GF-D8 (cell line): ENCODE data around the gene NAALAD2.
"Not testable (repeated sequence)": the region's sequence is repeated elsewhere in the genome, so short reads cannot be mapped to it uniquely, and the experiment has no call there.

Experiments
- DNase-seq: peaks from one replicate; lab custom pipeline; 2025; lab: John Stamatoyannopoulos, UW

NAALAD2 gene

DNA sequence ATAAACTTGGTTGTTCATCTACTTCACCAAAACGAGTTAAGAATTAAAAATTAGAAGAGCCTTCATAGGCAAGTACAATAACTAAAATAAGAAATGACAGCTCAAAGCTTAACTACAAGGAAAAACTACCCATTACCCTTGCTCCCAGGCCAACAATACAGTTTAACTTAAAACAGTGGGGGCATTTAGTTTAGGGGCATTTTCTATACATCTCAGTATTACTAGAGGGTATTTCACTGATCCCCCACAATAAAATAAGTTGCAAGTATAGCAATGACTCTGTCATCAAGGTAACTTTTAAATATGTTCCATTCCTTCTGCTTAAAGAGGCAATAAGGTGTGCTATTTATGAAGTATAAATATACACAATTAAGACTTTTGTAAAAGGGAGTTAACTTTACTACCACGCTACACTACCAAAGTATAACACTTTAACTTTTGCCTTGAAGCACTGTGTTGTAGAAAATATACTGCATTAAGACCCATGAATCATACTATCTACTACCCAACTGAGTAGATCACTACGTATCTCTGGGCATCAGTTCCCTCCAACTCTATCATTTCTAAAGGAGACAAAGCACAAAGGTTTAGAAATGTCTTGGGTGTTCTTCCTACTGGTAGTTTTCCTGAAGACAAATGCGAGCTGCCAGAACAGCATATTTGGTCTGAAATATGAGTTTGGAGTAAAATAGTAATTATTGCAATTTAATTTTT is 58.6 kb downstream of the NAALAD2 start:
- DNase-seq = no peak

DNA sequence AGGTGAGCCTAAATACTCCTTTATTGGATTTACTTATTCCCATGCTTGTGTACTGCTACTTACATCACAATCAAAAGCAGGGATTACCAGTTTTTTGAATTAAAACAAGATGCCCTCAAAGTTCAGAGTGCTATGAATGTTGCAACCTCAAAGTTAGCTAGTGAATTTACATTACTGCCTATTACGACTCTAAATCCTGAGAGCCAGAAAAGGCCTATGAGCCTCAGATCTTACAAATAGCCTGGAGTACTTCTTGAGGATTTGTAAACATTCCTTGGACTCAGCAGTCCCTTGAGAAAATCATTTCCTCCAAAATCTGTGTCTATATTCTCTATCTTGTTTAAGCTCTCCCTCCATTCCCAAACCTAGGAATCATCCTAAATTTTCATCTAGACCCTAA is 62.9 kb downstream of the NAALAD2 start:
- DNase-seq = no peak

DNA sequence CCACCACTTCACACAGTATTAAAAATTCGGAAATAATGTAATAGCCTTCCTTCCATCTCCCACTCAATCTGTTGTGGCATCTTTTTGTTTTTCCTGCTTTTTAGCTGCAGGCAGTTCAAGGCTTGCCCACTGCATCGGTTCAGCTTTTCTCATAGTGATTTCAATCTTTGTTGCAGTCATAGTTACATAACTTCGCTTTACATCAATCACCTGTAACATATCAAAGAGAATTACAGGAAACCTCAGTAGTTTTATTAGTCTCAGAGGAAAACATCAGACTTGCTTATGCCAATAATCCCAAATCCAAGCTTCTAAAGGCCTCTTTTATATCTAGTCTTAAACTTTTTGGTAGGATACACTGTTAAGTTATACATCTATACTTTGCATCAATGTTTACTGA is 67.9 kb downstream of the NAALAD2 start:
- DNase-seq = no peak

DNA sequence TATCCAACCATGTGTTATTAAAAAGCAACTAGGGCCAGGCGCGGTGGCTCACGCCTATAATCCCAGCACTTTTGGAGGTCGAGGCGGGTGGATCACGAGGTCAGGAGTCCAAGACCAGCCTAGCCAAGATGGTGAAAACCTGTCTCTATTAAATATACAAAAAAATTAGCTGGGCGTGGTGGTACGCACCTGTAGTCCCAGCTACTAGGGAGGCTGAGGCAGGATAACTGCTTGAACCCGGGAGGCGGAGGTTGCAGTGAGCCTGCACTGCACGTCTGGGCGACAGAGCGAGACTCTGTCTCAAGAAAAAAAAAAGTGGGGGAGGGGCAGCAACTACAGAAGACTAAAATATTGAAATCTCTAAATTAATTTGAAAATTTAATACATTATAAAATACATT is 69.9 kb downstream of the NAALAD2 start:
- no peak for DNase-seq

DNA sequence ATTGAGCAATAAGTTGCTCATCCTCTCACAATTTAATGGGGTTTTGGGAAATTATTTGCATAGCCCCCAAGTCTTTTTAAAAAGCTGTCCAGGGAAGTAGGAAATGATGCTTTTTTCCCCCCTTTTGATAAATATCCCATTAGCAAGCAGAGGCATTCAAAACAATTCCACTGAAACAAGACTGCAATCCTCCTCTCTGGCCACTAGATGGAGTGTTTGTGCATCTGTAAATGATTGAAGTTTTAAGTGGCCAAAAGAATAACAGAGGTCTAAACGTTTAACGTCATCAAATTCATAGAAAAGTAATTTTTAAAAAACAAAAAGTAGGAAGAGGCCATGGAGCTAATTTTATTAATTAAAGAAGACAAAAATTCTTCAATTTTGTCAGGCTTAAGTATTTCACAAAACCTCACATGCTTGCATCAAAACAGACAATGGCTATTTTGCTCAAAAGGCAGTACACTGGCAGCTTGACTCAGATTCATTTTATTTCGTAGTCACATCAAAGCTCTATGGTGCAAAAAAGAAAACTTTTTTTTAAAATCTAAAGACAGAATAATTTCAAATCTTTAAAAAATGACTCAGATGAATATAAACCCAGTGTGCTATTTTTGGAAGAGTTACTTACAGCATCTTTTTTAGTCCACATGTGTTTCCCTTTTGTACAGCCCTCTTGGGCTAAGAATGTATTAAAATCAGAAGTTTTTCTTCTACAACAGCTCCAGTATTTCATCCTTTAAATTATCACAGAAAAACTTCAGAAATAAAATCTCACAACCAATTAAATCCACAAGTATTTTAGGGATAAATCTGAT is 70.6 kb downstream of the NAALAD2 start:
- DNase-seq = no peak

DNA sequence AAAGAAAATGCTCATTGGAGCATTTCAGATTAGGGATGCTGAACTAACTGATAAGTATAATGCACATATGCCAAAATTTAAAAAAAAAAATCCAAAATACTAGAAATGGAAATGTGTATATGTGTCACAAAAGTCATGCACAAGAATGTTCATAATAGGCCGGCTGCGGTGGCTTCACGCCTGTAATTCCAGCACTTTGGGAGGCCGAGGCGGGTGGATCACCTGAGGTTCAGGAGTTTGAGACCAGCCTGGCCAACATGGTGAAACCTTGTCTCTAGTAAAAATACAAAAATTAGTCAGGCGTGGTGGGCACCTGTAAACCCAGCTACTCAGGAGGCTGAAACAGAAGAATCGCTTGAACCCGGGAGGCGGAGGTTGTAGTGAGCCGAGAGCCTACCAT is 73.5 kb downstream of the NAALAD2 start:
- DNase-seq = not testable (repeated sequence)

DNA sequence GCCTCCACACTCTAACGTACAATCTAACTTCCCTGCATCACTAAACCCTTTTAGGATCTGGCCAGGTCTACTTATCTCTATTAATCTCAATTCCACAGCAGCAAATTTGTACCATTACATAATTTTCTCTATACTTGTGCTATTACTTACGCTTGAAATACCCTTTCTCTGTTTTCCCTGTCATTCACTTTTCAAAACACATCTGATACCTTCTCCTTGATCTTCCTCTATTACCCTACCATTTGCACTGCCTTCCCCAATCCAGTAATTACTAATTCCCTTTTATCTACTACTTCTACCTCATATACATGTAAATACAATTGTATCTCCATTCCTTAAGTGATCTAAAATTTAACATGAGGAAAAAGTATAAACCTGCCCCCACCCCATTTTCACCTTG is 74.4 kb downstream of the NAALAD2 start:
- no peak for DNase-seq

DNA sequence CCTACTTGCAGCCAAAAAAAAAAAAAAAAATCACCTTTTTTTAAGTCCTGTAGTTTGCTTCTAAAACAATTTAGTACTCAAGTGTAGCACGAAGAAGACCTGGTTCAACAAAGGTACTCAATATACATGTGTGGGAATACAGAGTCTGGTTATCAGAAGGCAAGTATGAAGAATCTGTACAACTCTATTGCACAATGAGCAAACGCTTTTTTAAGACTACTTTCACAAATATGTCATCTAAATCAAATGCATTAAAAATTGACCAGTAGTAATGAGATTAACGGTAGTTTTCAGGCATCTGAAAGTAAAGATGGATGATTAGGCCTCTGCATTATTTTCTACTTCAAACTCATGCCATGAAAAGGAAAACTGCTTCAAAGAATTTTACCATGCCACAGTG is 78.9 kb downstream of the NAALAD2 start:
- DNase-seq = no peak

DNA sequence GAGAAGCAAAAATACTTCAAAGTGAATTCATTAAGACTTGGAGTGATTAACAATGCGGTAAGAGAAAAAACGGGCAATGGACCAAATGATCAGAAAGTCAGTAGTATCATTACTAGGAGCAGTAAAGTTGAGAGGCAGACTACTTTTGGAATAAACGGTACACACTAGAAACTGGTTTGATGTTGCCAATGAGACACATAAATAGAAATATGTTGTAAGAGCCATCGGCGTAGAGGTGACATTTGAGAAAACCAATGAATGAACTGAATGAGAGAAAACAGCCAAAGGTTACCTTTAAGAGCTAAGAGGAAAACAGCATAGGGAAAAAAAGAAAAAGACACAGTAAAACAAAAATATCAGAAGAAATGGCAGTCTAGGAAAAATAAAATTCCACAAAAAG is 82.1 kb downstream of the NAALAD2 start:
- no peak for DNase-seq

DNA sequence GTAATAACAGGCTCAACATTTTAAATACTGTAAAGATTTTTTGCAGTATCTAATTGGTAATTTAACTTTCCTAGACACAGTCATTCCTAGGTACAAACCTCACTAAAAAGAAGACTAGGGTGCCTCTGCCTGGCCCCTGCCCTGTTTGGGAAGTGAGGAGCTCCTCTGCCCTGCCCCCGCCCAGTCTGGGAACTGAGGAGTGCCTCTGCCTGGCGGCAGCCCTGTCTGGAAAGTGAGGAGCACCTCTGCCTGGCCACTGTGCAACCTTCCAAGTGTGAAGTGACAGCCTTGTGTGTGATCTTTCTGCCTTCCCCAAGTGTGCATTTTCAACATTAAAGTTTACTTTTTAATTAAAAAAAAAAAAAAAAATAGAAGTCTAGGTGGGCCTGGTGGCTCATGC is 84.1 kb downstream of the NAALAD2 start:
- DNase-seq = no peak

DNA sequence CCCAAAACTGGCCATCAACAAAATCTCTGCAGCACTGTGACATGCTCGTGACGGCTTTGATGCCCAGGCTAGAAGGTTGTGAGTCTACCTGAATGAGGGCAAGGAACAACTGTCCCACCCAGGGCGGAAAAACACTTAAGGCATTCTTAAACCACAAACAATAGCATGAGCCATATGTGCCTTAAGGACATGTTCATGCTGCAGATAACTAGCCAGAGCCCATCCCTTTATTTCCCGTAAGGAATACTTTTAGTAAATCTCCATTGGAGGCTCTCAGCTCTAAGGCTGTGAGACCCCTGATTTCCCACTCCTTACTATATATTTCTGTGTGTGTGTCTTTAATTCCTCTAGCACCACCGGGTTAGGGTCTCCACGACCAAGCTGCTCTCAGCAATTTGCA is 85.0 kb downstream of the NAALAD2 start:
- no peak for DNase-seq

DNA sequence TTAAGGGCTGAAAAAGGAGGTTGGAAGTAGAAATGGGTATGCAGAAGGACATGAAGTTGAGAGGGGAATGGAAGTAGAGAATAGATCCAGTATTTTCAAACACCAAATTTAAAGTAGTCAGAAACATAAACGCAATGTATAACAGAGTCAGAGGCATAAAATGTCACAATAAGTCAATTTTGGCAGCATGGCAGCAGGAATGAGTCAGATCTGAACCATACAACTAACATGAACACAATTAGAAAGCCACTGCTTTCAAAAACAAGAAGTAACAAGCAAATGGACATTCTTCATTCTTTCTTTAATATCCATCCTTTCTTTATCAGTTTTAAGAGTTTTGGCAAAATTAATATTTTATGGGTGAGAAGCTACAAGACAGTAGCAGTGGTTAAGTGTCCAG is 85.9 kb downstream of the NAALAD2 start:
- no peak for DNase-seq

DNA sequence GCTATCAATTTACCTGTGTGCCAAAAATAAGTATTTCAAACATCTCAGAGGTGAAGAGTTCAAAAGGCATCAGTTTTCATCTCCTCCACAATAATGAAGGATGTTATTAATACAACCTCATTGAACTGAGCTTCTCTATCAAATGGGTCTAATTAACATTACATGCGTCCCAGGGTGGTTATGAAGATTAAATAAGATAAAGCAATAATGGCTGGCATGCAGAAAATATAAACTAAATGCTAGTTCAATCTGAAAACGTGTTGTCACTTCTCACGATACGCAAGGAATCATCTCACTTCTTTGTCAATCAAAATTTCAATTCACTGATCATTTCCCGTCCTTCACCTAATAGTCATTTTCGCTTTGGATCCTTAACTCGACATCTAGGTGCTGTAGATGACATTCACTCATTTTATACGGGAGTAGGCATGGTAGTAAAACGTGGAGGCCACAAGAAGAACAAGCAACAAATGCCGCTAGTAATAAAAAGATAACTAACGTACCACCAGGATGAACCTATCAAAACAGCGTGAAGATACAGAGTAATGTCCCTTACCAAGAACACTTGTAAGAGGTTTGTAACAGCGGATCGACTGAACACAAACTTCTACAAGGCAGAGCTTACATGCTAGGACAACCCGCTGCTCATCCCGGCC is 87.5 kb downstream of the NAALAD2 start:
- no peak for DNase-seq

DNA sequence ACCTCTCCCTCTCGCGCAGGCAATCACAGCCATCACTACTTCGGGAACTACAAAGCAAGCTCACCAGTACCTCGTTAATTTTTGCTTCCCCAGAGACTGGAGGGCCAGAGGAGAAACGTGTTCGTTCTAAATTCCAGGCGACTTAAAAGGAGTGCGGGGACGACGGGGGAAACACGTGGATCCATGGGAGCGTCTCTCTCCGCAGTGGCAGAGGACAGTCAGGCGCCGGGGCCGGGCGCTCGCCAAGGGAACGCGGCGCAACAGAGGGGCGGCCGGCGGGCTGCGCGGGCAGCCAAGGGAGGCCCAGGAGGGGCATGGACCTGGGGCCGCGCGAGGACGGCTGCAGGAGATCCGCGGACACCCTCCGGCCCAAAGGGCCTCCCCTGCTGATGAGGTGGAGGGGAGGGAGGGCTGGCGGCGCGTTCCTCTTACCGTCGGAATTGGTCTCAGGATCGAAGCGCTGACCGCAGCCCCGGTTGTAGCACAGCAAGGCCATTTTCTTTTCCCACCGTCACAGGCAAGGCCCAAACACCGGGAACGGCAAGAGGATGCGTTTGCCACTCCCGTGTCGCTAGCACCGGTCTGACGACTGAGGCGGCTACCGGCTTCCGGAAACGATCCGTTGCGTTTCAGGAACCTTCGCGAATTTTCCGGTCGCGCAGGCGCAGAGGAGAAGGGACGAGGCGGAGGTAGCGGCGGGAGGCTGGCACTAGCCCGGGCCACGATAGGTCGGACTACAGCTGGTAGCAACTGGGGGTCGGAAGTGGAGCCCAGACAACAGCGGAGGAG is 88.2 kb downstream of the NAALAD2 start, which contains the start of gene CHORDC1:
Gene CHORDC1, minus strand, starts transcription at position 591 of the 789 bp plus-strand sequence. Its CDS starts 95 bp downstream, at position 496.
- DNase-seq = peak; percentile 86

DNA sequence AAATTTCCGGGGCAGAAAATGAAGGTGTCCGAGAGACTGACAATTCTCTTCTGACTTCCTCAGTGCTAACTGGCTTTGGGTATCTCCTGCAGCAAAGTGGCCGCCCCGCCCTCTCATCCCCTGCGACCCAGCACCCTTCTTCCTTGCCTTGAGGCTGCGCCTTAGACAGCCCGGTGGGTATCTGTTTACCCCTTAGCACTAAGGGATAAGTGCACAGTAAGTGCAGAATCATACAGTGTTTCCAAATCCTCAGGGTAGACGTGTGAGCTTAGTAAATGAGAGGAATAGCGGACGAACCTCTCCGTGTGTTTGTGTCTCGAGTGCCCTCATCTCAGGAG is 88.8 kb downstream of the NAALAD2 start:
- DNase-seq = no peak

DNA sequence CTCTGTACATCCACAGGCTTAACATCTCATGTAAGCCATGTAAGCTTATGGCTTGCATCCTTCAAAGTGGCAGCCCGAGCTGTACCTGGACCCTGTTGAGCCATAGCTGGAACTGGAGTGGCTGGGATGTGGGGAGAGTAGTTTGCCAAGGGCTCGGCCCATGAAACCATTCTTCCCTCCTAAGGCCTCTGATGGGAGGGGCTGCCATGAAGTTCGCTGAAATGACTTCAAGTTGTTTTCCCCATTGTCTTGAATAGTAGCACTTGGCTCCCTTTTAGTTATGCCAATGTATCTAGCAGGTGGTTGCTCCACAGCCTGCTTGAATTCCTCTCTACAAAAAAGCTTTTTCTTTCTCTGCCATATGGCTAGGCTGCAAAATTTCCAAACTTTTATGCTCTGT is 93.6 kb downstream of the NAALAD2 start:
- no peak for DNase-seq

DNA sequence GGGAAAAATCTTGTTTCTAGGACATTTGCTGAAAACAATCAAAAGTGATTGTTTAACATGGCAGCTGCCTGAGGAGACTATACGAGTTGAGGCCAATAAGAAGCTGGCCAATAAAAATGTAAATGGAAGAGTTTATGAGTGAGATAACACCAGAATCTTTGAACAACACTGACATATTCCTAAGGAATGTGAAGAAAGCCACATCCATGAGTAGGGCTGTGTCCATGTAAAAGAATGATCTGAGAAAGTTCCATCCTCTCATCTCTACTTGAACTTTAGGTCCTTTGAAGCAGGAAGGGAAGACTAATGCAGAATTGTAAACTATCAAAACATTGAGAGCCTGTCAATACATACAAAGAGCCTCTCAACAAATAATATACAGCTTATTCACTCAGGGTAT is 95.3 kb downstream of the NAALAD2 start:
- no peak for DNase-seq

DNA sequence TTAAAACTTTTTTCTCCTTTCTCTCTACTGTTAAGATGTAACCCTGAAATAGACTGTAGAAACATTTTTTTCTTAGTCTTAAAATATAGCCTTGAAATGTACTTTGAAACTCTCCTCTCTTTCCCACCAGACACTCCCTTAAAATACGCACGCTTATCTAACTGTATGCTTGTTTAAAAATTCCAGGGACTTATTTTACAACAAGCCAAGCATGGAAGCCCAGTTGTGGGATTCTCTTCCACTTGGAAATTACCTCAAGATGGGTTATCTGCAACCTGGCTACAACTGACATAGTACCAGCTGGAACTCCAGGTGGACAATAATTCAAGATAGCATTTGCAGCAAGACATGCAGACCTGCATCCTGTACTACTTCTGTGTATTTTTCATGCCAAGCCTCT is 100.5 kb downstream of the NAALAD2 start:
- no peak for DNase-seq

DNA sequence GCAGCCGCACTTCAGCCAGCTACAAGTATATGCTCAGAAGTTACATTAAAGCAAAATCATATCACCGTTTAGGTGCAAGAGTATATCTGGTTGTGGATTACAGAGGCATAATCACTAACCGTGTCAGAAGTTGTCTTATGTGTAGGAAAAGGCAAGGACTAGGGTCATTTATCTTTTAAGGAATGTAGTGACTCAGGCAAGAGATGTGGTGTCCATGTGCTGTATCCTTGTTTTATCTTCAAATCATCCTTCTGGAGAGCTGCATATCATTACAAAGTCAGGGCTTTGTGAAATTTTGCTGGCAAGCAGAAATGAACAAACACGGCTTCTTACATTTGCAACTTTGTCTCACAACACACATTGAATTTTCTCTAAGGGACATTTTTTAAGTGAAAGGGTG is 101.1 kb downstream of the NAALAD2 start:
- no peak for DNase-seq

DNA sequence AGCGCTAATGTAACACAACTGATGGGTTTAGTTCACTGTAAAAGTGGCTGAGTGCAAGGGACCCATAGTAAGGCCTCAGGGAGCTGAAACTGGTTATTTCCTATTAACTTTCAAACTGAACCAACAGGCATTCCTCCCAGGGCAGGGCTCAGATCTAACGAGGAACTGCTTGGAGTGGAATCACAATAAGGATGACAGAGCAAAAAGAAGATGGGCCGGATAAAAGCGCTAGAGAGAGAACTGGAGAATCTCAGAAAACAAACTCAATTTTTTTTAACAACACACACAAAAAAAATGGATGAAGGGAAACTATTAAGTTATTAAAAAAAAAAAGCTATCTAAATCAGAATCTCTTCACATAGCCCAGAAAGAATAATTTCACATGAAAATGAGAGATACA is 102.5 kb downstream of the NAALAD2 start:
- no peak for DNase-seq

DNA sequence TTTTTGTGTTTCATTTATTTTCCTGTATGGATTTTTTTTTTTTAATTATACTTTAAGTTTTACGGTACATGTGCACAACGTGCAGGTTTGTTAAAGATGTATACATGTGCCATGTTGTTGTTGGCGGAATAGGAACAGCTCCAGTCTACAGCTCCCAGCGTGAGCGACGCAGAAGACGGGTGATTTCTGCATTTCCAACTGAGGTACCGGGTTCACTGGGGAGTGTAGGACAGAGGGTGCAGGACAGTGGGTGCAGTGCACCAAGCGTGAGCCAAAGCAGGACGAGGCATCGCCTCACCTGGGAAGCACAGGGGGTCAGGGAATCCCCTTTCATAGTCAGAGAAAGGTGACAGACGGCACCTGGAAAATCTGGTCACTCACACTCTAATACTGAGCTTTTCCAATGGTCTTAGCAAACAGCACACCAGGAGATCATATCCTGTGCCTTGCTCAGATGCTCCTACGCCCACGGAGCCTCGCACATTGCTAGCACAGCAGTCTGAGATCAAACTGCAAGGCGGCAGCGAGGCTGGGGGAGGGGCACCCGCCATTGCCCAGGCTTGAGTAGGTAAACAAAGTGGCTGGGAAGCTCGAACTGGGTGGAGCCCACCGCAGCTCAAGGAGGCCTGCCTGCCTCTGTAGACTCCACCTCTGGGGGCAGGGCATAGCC is 105.6 kb downstream of the NAALAD2 start:
- not testable (repeated sequence) for DNase-seq

DNA sequence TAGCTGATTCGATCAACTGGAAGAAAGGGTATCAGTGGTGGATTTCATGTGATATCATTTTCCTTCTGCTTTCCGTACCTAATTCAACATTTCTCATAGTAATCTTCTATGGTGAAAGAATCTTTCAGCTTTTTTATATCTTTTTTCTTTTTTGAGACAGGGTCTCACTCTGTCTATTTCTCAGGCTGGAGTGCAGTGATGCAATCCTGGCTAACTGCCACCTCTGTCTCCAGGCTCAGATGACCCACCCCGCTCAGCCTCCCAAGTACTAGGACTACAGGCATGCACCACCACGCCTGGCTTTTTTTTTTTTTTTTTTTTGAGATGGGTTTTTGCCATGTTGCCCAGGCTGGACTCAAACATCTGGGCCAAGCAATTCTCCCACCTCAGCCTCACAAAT is 107.0 kb downstream of the NAALAD2 start:
- DNase-seq = no peak
